ENCODE measurements around the gene AVL9.

AVL9 gene

DNA sequence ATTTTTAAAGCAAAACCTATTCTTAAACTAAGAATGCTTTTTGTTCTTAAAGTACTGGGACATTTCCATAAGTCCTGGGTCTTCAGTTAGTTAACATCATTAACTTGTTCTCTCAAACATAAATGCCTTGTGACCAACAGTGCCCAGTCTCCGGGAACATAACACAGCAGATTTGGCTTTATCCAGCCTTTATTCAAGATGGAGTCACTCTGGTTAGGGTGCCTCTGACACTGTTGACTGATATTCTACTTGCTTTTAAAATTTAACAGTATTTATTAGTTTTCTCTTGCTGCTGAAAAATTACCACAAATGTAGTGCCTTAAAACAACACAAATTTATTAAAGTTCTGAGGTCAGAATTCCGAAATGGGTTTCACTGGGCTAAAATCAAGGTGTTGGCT is 44.1 kb downstream of the AVL9 start:
- Histone ChIP-seq H3K27ac (replicated peaks) (no peak overlapping the region), H3K4me3 (replicated peaks; ENCODE audit: insufficient read depth, low read length) (no peak overlapping the region), H3K27me3 (ENCODE audit: insufficient read depth, poor library complexity, severe bottlenecking) (no peaks in the 10 kb centered on the region)
- TF ChIP-seq, protein P1, sequence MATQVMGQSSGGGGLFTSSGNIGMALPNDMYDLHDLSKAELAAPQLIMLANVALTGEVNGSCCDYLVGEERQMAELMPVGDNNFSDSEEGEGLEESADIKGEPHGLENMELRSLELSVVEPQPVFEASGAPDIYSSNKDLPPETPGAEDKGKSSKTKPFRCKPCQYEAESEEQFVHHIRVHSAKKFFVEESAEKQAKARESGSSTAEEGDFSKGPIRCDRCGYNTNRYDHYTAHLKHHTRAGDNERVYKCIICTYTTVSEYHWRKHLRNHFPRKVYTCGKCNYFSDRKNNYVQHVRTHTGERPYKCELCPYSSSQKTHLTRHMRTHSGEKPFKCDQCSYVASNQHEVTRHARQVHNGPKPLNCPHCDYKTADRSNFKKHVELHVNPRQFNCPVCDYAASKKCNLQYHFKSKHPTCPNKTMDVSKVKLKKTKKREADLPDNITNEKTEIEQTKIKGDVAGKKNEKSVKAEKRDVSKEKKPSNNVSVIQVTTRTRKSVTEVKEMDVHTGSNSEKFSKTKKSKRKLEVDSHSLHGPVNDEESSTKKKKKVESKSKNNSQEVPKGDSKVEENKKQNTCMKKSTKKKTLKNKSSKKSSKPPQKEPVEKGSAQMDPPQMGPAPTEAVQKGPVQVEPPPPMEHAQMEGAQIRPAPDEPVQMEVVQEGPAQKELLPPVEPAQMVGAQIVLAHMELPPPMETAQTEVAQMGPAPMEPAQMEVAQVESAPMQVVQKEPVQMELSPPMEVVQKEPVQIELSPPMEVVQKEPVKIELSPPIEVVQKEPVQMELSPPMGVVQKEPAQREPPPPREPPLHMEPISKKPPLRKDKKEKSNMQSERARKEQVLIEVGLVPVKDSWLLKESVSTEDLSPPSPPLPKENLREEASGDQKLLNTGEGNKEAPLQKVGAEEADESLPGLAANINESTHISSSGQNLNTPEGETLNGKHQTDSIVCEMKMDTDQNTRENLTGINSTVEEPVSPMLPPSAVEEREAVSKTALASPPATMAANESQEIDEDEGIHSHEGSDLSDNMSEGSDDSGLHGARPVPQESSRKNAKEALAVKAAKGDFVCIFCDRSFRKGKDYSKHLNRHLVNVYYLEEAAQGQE (IDR thresholded peaks at IDR 0.05; ENCODE audit: insufficient replicate concordance, low read depth), result no peak
- no peak for TF ChIP-seq SPI1 (IDR thresholded peaks at IDR 0.05; ENCODE audit: borderline replicate concordance, low read depth)
- no peak for TF ChIP-seq GABPA (IDR thresholded peaks at IDR 0.05; ENCODE audit: low read depth)
- TF ChIP-seq POLR2AphosphoS5 (IDR thresholded peaks at IDR 0.05; ENCODE audit: low read depth), result no peak
- TF ChIP-seq, protein P2, sequence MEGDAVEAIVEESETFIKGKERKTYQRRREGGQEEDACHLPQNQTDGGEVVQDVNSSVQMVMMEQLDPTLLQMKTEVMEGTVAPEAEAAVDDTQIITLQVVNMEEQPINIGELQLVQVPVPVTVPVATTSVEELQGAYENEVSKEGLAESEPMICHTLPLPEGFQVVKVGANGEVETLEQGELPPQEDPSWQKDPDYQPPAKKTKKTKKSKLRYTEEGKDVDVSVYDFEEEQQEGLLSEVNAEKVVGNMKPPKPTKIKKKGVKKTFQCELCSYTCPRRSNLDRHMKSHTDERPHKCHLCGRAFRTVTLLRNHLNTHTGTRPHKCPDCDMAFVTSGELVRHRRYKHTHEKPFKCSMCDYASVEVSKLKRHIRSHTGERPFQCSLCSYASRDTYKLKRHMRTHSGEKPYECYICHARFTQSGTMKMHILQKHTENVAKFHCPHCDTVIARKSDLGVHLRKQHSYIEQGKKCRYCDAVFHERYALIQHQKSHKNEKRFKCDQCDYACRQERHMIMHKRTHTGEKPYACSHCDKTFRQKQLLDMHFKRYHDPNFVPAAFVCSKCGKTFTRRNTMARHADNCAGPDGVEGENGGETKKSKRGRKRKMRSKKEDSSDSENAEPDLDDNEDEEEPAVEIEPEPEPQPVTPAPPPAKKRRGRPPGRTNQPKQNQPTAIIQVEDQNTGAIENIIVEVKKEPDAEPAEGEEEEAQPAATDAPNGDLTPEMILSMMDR (IDR thresholded peaks at IDR 0.05; ENCODE audit: insufficient read depth, low read length), result no peak
- no peak for DNase-seq (ENCODE audit: low read depth in 1 of 2, low spot score in 1 of 2)

DNA sequence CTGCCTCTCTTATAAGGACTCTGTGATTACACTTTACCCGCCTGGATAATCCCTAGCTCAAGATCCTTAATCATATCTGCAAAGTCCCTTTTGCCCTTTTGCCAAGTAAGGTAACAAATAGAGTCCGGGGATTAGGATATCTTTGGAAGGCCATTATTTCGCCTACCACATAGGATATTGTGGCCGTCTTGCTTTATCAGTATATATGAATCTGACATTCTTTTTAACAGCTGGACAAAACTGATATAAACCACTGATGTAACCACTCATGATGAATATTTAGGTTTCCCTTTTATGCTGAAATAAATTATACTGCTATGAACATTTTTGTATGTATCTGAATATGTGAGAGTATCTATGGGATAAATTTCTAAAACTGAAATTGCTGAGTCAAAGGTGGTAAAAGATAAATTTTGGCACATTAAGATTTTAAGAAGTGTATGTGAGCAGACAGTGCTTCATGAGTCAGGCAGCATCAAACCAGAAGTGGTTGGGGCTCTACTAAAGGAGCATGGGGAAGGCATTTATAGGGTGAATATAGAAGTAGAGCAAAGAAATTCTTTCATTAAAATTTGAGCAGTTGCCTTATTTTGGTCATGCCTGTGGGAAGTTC is 44.7 kb downstream of the AVL9 start:
- Histone ChIP-seq H3K27ac (replicated peaks) (no peak overlapping the region), H3K27me3 (ENCODE audit: insufficient read depth, poor library complexity, severe bottlenecking) (no peaks in the 10 kb centered on the region), H3K4me3 (replicated peaks; ENCODE audit: insufficient read depth, low read length) (no peak overlapping the region)
- TF ChIP-seq POLR2AphosphoS5 (IDR thresholded peaks at IDR 0.05; ENCODE audit: low read depth) (no peak), SPI1 (IDR thresholded peaks at IDR 0.05; ENCODE audit: borderline replicate concordance, low read depth) (no peak)
- TF ChIP-seq, protein P1 (IDR thresholded peaks at IDR 0.05; ENCODE audit: insufficient replicate concordance, low read depth), result no peak
- no peak for DNase-seq (ENCODE audit: low read depth in 1 of 2, low spot score in 1 of 2)

DNA sequence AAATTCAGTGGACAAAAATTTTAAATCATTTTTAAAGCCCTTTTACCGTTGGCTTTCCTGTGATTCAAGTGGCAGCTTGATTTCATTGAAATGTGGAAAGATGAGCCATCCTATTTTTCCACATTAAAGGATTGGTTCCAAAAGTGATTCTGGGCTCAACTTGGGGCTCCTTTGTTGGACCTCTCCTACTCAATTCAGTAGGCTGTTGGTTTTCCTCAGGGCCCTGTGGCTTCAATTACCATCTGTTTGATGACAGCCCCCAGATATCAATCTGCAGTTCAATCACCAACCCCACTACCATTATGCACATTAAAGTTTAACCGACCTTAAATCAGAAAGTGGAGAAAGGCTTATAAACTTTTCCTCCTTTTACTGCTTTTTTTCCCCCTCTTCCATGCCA is 47.3 kb downstream of the AVL9 start:
- Histone ChIP-seq H3K4me3 (replicated peaks; ENCODE audit: insufficient read depth, low read length) (no peak overlapping the region), H3K27ac (replicated peaks) (no peak overlapping the region), H3K27me3 (ENCODE audit: insufficient read depth, poor library complexity, severe bottlenecking) (no peaks in the 10 kb centered on the region)
- TF ChIP-seq POLR2AphosphoS5 (IDR thresholded peaks at IDR 0.05; ENCODE audit: low read depth) (no peak), SPI1 (IDR thresholded peaks at IDR 0.05; ENCODE audit: borderline replicate concordance, low read depth) (no peak), GABPA (IDR thresholded peaks at IDR 0.05; ENCODE audit: low read depth) (no peak)
- TF ChIP-seq, protein P1 (IDR thresholded peaks at IDR 0.05; ENCODE audit: insufficient replicate concordance, low read depth), result no peak
- TF ChIP-seq, protein P2 (IDR thresholded peaks at IDR 0.05; ENCODE audit: insufficient read depth, low read length), result no peak
- no peak for DNase-seq (ENCODE audit: low read depth in 1 of 2, low spot score in 1 of 2)
